D341Med (cell line): ENCODE data around the gene GSTM2.

Experiments
- DNase-seq: peaks from one replicate; pipeline ENCODE4 v3.0.0; 2012; ENCODE audit warnings: low spot score

The GSTM2 gene

DNA sequence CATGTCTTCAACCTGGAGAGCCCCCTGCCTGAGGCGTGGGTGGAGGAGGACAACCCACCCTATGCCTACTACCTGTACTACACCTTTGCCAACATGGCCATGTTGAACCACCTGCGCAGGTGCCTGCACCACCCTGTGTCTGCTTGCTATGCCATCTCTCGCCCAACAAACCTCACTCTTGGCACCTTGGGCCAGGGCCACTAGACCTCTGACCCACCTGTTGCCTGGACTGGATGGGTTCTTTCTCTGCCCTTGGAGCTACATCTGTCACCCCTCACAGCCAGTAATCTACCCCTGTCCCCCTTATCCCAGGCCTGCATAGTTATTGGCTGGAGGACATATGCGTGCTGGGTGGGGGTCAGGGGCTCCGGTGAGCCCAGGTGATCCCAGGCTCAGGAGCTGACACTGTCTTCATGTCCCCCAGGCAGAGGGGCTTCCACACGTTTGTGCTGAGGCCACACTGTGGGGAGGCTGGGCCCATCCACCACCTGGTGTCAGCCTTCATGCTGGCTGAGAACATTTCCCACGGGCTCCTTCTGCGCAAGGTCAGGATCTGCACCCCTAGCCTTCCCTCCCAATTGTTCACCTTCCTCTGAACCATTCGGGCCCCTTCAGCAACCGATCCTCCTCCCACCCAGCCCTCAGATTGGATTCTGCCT is 38.4 kb upstream of the GSTM2 start:
- no peak for DNase-seq

GRCh38 chr1:109630081-109630897 is 37.6 kb upstream of the GSTM2 start:
- DNase-seq, result peak; percentile 52

- no peak for DNase-seq
Measured at GRCh38 chr1:109630898-109631512, 36.9 kb upstream of the GSTM2 start.

GRCh38 chr1:109631513-109632505 is 36.0 kb upstream of the GSTM2 start:
- DNase-seq, result no peak

DNA sequence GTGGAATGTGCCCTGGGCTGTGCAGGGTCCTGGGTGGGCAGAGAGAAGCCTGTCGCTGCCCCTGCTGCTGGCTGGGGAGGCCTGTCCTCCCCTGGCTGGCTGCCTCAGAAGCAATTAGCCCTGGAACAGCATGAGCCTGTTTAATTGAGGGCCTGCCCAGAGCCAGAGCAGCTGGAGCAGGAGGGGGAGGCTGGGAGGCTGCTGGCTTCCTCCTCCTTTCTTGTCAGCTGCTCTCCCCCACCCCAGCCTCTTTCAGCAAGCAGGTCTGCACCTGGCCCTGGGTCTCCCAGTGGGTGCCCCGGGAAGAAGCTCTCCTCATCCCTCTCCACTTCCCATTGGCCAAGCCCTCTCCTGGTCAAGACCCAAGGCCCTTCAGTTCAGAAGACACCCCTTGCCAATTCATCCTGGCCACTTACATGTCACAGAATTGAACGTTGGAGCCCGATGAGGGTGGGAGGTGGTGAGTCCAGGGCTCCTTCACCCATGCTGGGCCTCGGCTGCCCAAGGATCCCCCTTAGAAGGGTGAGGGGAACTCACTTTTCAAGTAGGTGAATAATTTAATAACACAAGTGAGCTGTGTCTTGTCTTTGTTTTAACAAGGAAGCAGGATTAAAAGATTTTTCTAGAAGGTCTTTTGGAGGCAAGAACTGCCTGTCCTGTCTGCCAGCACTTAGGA is 35.0 kb upstream of the GSTM2 start:
- DNase-seq, result peak; percentile 85

DNA sequence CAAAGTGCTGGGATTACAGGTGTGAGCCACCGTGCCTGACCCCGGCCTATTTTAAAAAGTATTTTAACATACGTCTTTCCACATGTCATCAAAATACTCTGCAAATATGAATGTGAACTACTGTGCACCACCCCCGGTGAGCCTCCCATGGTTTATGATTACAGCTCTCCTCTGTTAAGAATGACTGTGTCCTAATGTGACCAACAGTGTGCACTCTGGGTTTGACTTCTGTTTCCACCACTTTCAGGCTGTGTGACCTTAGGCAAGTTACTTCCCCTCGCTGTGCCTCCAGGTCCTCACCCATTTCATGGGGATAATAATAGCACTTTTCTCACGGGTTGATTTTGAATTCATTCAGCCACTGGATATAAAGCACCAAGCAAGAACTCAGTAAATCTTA is 33.6 kb upstream of the GSTM2 start:
- no peak for DNase-seq

DNA sequence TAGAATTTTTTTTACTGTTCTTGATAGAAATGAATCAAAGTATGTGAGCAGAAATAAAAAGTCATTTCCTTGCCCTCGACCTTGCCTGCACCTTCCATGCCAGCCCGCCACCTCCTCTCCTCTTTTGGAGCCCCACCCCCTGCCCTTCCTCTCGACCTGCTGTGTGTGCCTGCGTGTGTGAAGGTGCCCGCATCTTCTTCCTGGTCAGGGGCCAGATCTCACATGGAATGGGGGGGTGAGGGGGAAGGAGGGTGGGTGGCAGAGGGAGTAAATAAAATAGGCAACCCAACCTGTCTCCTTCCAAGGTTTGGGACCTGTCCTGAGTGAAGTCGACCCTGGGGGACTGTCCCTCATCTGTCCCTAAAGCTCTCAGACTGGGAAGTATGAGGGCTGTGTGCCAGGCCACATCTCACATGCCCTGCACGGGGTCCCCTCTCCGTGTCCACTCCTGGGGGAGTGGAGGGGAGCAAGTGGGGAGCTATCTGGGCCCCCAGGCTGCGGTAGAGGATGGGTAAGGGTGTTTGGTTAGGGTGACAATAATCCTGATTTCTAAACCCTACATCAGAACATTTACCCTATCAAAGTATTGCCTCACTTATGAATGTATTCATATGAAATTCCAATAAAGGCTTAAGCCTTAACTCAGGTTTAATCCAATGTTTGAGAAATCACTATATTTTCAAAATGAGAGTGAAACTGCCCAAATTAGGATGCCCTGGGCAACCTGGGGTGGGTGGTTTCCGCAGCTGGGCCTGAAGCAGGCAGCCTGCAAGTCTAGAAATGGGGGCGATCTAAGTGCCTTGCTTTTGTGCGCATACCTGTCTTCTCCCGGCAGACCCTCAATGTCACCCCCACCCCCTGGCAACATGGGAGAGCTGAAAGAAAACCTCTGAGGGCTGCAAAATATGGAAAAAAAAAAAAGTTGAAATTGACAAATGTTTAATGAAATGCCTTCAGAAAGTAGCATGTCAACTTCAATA is 32.8 kb upstream of the GSTM2 start:
- no peak for DNase-seq

- no peak for DNase-seq
Measured at GRCh38 chr1:109635862-109636200, 32.0 kb upstream of the GSTM2 start.

DNA sequence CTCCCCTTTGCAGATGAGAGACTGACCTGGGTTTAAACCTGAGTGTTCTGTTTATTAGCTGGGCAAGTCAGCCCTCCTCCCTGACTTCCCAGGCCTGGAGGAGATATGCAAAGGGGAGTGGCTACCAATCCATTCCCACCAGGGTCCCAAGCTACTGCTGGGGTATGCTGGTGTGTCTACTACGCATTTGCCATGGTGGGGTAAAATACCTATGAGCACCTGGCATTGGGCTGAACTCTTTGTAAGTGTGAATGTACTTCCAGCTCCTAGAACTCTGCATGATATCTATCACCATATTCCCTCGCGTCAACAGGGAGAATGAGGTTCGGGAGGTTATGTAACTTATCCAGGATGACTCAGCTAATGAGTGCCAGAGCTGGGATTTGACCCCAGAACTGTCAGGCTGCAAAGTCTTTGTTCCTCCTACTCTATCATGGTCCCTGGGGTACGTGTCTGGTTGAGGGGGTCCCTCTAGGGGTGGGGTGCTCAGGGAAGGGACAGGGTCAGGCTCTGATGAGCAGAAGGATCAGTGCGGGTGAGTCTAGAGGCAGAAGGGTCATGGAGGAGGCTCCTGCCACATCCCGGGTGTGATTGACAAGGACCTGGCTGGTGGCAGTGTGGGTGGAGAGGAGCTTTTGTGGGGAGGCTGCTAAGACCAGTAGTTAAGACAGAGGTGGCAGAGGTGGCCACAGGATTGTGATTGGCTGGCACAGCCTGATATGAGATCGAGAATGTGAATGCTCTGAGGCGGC is 31.5 kb upstream of the GSTM2 start:
- DNase-seq, result no peak

GRCh38 chr1:109637446-109637845 is 30.4 kb upstream of the GSTM2 start:
- DNase-seq, result no peak

GRCh38 chr1:109639063-109639840 is 28.6 kb upstream of the GSTM2 start:
- DNase-seq, result no peak

DNA sequence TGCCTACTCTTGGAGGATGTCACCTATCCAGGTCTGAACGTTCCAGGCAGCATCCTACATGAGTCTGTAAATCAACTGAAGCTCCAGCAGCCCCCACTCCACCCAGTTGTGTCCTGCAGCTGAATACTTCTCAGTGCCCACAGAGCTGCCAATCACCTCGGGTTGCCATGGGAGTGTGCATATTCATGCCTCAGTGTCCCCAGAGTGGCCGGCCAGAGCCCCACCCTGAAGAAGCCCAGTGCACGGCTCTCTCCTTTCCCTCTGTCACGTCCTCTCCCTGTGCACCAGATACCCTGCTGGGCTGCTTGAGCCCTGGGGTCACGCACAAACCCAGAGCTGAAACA is 28.0 kb upstream of the GSTM2 start:
- DNase-seq, result no peak

DNA sequence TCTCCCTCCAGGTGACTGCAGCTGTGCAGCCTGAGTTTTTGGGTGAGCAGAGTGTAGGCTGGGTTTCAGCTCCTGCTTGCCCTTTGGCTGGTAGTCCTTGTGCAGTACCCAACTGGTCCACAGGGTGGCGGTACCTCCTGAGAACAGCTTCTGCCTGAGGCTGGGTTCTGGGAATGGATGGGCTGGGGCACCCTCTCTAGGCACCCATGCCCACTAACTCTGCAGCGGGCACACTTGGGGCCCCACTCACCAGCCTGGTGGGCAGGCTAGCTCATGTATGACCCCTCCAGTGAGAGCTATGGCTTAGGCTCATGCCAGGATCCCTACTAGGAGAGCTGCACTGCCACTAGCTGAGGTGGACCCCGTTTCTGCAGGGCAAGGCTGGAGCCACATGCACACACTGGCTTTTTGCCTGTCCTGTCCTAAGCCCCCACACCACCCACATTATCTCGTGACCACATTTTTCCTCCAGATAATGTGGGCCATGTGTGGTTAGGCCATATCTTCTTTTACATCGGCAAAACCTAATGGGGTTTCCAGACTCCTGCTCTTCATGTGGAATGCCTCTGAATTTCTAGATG is 27.5 kb upstream of the GSTM2 start:
- DNase-seq, result peak; percentile 74

DNA sequence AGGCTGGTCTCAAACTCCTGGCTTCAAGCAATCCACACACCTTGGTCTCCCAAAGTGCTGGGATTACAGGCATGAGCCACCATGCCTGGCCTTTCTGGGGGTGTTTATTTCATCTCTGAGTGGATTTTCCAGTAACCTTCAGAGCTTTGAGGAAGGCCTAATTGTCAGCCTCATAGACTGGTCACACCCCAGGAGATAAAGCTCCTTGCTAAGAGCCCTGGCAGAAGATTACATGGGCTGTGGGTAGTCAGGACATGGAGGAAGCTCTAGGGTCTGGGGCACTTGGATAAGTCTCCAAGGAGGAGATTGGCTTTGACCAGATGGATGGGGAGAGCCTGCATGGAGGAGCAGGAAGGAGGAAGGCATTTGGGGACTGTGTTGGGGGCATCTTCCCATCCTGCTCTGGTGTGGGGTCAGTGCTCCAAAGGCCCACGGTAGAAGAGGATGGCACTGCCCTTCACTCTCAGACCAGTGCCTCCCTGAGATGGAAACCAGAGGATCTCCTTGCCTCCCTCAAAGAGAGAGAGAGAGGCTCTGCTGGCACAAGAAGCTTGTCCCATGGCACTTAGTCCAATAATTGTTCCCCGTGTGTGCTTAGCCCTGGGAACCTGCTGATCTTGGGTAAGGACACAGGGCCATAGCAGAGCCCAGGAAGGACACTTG is 26.6 kb upstream of the GSTM2 start:
- DNase-seq, result no peak

DNA sequence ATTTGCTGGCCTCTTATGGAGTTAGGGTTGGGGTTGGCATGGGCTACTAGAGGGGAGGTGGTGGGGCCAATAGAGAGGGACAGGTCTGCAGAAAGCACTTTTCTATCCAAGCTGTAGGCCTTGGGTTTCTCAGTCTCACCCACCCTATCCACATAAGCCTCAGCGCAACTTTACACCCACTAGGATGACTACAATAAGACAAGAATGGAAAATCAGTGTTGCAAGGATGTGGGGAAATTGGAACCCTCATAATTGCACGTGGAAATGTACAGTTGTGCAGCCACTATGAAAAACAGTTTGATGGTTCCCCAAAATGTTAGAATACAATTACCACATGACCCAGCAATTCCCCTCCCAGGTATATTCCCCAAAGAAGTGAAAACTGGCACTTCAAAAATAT is 26.0 kb upstream of the GSTM2 start:
- no peak for DNase-seq

- DNase-seq, result no peak
Measured at GRCh38 chr1:109642626-109643025, 25.2 kb upstream of the GSTM2 start.

GRCh38 chr1:109643385-109644230 is 24.2 kb upstream of the GSTM2 start:
- peak; percentile 86 for DNase-seq
